Measurements from ENCODE around the gene TIGIT.

DNA sequence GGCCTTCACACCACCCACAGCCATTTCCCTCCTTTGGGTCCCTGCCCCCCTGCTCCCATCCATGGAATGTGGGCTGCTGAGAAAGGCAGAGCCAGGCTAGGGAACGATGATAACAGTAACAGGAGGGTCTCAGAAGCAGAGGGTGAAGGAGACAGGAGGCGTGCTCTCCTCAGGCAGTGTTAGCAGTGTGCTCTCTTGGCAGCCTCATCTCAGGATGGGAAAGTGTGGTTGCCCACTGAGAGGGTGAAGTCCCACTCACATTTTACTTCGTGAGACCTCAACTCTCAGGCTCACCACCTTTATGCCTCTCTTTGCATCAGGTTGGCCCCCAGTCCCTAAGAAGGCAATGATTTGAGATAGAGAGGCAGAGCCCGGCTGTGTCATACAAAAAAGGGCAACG lies 24.5 kb downstream of the TIGIT start:
- TF ChIP-seq POLR2AphosphoS5 (IDR thresholded peaks at IDR 0.05) = no peak
- TF ChIP-seq, protein P1, sequence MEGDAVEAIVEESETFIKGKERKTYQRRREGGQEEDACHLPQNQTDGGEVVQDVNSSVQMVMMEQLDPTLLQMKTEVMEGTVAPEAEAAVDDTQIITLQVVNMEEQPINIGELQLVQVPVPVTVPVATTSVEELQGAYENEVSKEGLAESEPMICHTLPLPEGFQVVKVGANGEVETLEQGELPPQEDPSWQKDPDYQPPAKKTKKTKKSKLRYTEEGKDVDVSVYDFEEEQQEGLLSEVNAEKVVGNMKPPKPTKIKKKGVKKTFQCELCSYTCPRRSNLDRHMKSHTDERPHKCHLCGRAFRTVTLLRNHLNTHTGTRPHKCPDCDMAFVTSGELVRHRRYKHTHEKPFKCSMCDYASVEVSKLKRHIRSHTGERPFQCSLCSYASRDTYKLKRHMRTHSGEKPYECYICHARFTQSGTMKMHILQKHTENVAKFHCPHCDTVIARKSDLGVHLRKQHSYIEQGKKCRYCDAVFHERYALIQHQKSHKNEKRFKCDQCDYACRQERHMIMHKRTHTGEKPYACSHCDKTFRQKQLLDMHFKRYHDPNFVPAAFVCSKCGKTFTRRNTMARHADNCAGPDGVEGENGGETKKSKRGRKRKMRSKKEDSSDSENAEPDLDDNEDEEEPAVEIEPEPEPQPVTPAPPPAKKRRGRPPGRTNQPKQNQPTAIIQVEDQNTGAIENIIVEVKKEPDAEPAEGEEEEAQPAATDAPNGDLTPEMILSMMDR (IDR thresholded peaks at IDR 0.05) = no peak
- no peak for TF ChIP-seq POLR2A (IDR thresholded peaks at IDR 0.05)
